GM13976 (cell line): ENCODE data around the gene PCSK7.

Experiments
- DNase-seq: peaks from one replicate; pipeline ENCODE4 v3.0.0; 2012; ENCODE audit warnings: low spot score
- in situ Hi-C: fragments of 300-500 bp; cut with MboI; formaldehyde crosslinking; loops from one replicate; pipeline ENCODE4 v1.12.0; 2022; ENCODE audit warnings: low sequenced_read_pairs, mixed read lengths, inconsistent platforms; ENCODE audit not compliant: unreplicated experiment
- TF ChIP-seq, protein P1 (sequence below): IDR thresholded peaks from 2 replicates; pipeline ENCODE4 v1.5.1; 2012; ENCODE audit warnings: borderline replicate concordance, mild to moderate bottlenecking; ENCODE audit not compliant: insufficient read depth; ENCODE audit errors: extremely low read depth, missing control alignments, control extremely low read depth

PCSK7 gene

DNA sequence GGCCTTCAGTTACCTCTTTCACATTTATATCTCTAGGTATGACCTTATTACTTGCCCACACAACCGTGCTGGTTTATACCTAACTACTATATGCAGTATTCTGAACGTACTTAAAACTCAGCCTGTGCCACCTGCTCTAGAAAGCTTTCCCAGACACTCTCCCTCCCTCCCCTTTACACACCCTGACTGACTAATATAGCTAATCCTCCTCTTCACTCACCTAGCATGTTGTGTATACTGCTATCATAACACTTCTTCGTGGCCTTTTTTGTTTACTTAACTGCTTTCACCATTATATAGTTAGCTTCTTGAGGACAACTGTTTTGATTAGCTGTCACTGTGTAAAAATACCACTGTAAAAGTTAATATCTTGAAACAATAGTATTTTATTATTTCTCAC lies 24.1 kb upstream of the PCSK7 start:
- in situ Hi-C loops: no loop called here
- TF ChIP-seq, protein P1, sequence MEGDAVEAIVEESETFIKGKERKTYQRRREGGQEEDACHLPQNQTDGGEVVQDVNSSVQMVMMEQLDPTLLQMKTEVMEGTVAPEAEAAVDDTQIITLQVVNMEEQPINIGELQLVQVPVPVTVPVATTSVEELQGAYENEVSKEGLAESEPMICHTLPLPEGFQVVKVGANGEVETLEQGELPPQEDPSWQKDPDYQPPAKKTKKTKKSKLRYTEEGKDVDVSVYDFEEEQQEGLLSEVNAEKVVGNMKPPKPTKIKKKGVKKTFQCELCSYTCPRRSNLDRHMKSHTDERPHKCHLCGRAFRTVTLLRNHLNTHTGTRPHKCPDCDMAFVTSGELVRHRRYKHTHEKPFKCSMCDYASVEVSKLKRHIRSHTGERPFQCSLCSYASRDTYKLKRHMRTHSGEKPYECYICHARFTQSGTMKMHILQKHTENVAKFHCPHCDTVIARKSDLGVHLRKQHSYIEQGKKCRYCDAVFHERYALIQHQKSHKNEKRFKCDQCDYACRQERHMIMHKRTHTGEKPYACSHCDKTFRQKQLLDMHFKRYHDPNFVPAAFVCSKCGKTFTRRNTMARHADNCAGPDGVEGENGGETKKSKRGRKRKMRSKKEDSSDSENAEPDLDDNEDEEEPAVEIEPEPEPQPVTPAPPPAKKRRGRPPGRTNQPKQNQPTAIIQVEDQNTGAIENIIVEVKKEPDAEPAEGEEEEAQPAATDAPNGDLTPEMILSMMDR: no peak

DNA sequence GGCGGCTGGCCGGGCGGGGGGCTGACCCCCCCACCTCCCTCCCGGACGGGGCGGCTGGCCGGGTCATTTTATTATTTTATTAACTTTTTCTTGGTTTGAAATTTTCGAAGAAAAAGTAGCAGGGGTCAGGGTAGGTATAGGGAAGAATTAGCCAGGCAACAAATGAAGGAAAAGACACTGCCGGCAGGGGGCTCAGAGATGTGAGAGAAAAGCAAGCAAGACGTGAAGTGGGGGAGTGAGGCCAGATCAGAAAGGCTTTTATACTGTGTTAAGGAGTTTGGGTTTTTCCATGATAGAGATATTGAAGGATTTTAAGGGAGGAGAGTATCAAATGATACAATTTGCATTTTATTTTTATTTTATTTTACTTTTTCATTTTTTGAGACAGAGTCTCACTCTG lies 19.6 kb upstream of the PCSK7 start:
- in situ Hi-C loops: no loop called here
- TF ChIP-seq, protein P1: no peak
- DNase-seq: no peak

More for the DNA sequence above, 24.1 kb upstream of the PCSK7 start:
- DNase-seq: no peak

DNA sequence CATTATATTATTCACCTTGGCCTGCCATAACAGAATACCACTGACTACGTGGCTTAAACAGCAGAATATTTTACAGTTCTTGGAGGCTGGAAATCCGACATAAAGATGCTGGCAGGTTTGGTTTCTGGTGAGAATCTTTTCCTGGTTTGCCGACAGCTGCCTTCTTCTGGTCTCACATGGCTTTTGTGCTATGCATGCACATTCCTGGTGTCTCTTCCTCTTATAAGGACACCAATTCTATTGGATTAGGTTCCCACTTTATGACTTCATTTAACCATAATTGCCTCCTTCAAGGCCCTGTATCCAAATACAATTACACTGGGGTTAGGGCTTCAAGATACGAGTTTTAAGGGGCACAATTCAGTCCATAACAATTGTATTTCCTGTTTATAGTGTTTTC lies 17.7 kb upstream of the PCSK7 start:
- TF ChIP-seq, protein P1: no peak
- DNase-seq: no peak
- in situ Hi-C loops: no loop called here

DNA sequence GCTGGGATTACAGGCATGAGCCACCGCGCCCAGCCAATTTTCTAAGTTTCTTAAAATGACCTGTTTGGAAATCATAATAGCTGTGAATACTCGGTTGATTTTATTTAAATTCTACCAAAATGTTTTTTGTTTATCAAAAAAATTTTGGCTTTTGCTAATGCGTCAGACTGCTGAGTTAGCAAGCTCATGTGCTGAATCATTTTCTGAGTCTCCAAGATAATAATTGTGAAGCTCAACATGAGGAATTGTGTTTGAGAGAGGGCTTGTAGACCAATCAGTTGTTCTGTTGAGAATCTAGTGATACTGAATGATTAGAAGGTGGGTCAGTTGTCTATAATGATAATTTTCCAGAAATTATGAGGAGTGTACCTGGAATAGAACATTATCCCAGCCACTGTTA lies 16.5 kb upstream of the PCSK7 start:
- TF ChIP-seq, protein P1: no peak
- in situ Hi-C loops: no loop called here
- DNase-seq: no peak

DNA sequence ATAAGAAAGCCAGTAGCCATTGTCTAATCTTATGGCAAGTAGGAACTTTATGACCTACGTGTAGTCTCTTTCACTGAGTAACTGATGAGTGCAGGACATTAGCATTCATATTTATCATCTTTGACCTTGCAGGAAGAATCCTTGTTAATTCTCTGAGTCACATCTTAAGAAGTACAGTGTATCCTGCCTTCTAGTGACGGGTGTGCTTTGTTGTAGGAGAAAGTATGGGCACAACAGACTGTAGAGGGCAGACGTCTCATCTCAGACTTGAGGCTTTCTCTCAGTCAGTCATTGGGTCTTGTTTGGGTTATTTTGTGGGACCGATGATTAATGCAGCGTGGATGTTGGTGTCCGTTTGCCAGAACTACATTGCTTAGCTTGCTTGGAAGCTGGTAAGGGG lies 7.4 kb upstream of the PCSK7 start:
- TF ChIP-seq, protein P1: no peak
- no peak for DNase-seq
- in situ Hi-C loops: no loop called here

DNA sequence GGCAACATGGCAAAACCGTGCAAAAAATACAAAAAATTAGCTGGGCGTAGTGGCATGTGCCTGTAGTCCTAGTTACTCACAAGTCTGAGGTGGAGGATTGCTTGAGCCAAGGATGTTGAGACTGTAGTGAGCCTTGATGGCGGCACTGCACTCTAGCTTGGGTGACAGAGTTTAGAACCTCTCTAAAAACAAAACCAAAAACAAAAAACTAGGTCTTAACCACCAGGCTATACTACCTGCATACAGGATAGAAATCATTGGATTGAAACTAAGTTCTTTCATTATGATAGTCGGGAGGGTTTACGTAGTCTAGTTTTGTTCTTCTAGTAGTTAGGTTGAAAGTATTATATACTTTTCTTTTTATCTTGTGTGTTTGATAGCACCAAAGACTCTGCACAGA lies 6.3 kb upstream of the PCSK7 start:
- in situ Hi-C loops: no loop called here
- DNase-seq: no peak
- TF ChIP-seq, protein P1: no peak

DNA sequence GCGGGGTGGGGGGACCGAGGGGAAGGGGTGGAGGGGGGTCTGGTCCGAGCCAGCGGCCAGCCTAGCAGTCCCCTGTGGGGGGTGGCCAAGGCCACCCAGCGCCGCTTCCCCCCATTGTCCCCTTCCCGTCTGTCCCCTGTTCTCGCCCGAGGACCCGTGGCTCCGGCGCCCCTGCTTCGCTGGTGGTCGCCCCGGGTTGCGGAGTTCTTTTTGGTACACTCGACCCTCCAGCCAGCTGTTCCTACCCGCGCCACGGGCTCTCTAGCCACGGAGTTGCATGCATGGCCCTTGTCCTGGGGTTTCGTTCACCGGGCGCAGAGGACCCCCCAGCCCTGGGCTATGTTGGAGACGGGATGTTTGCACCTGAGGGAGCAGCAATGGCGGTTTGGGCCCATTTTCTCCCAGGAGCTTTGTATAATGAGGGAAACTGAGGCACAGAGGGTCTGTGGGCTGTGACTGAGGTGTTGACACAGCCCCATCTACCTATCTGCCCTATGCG lies 1.1 kb upstream of the PCSK7 start:
- TF ChIP-seq, protein P1: no peak

More for the DNA sequence above, 1.1 kb upstream of the PCSK7 start:
- in situ Hi-C loops: no loop called here
- DNase-seq: peak; percentile 70
